GM21526 (cell line): Measurements from ENCODE around the gene FN1.

Experiments used
- ATAC-seq: cut with Tn5 transposase; IDR thresholded peaks from one replicate; pipeline ENCODE4 v1.9.1; 2021; ENCODE audit warnings: moderate library complexity; ENCODE audit not compliant: unreplicated experiment, low FRiP score

FN1 gene

DNA sequence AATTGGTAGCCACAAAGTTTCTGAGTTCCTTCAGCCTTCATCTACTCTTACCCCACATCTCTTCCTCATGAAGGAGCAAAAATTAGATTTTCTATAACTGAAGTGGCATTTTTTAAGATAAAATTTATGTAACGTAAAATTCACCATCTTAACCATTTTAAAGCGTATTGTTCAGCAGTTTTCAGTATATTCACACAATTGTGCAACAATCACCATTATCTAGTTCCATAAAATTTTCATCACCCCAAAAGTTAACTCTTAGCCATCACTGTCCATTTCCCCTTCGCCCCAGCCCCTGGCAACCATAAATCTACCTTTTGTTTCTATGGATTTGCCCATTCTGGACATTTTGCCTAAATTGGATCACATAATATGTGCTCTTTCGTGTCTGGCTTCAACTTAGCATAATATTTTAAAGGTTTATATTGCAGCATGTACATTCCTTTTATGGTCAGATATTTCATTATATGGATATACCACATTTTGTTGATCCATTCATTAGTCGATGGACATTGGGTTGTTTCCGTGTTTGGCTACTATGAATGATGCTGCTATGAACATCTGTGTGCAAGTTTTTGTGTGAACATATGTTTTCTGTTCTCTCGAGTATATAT lies 79.4 kb downstream of the FN1 start:
- ATAC-seq: no peak

DNA sequence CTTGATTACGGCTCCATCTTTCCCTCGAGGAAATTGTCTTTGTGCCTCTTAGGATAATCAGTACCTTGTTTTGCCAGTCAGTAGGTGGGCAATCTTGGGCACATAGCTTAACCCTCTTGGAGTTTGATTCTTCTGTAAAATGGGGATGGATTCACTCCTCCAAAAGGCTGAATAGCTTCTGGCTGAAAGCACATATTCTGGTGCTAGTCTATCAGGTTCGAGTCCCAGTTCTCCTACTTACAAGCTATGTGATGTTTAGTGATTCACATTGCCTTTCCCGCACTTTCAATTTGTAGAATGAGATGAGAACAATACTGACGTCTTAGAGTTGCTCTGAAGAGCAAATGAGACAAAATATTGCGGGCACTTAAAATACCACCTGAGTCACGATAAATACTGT lies 80.1 kb downstream of the FN1 start:
- ATAC-seq: no peak

DNA sequence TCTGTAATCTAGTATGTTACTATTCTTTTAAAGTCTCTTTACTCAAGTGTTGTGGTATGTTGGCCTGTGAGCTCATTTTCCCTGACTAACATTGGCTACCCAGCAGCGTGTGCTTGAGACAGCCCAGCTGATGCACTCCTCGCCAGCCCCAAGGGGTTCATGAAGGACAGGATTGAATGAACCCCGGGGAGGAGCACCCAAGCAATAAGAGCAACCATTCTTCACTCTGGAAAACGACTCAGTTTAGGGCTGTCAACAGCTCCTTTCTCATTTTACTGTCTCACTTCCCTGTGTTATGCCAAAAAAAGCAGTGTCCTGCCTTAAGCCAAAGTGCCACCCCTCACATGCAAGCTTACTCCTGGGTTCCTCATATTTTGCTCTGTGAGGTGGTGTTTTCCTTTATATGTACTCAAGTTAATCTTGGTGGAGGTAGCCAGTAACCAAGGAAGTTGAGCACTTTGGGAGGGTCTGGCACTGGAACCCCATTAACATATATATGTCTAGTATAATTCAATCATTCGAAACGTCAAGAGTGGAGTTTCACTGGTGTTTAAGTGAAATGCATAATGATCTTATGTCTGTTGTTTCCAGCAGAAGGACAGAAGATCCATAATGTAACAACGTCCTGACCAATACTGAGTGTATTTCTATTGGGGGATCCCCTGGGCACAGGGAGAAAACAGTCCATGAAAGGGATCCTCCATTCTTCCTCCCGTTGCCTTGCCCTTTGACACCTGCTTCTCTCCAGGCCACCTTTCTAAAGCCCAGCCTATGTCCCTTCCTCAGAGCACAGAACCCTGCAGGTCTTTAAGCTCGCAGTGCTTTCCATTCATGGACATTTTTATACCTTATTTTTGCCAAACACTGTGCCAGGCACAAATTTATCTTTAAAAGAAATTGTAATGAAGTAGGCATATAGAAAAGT lies 80.8 kb downstream of the FN1 start:
- ATAC-seq: no peak

DNA sequence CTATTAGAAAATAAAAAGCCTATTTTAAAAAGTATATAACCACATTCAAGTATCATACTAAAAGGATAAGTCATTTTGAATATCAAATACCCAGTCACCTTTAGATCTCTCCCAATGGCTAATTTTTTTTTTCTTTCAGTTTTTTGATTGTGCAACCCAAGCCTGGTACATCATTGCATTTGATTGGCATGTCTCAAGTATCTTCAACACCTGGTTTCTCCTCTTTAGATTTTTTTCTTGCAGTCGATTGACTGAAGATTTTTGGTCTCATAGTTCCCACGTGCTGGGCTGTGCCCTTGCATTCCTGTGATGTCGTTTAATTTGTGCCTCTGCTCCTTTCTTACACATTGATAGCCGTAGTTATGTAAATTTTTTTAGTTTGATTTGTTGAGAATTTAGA lies 83.3 kb downstream of the FN1 start:
- ATAC-seq: no peak

DNA sequence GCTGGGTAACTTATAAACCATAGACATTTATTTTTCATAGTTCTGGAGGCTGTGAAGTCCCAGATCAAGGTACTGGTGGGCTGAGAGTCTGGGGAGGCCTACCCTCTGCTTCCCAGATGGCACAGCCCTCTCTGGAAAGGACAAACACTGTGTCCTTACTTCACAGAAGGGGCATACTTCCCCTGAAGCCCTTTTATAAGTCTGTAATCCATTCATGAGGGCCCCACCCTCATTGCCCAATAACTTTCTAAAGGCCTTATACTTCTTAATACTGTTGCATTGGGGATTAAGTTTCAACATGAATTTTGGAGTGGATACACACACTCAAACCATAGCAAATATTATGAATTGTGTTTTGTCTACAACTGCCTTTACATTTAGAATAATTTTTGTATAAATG lies 88.0 kb downstream of the FN1 start:
- ATAC-seq: no peak

DNA sequence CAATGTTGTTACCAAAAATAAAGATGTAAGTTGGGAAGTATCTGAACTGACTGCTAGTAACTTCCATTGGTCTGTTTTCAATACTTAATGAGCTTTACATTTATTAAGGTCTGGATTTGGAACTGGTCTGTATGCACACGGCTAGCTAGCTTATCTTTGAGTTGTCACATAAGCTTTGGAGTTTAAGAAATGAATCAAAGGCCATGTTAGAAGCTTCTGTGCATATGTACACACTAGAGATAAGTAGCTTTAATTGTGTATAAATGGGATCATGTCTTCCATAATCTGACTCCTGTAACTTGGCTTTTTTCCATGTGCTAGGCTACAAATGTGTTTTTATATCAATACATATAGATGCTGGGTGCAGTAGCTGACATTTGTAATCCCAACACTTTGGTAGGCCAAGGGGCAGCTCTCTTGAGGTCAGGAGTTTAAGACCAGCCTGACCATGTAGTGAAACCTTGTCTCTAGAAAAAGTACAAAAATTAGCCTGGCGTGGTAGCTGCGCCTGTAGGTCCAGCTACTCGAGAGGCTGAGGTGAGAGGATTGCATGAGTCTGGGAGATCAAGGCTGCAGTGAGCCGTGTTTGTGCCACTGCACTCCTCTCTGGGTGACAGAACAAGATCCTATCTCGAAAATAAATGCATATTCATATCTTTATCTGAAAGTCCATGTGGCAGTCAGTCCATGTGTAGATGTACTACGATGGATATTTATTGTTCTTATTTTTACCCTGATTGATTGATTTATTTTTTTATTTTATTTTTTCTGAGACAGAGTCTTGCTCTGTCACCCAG lies 96.8 kb downstream of the FN1 start:
- no peak for ATAC-seq

DNA sequence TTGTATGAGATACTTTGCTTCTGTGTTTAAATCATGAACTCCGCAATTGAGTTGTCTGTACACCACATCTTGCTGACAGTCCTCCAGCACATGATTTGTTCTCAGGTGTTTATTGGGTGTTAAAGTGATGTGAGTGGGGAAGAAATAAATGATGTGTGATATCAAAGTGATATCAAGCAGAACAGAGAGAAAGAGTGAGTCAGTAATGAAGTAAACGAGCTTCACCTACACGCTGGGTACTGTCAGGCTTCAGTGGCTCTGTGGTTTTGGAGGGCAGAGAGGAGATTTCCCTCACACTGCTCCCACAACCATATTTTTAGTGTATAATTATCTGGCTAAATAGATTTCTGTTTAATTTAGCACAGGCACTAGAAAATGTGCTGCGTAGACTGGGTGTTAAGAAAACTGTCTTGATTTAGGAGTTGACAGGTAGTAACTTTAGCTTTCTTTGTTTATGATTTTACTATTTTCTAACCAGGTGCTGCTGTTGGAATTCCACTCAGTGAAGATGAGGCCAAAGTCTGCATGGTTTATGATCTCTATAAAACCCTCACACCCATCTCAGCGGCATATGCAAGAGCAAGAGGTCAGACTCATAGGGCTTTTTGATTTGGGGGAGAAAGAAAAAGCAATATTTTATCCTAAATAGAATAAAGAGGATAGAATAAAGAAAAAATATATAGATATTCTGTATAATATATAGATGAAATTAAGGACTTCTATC lies 102.8 kb downstream of the FN1 start:
- ATAC-seq: no peak

DNA sequence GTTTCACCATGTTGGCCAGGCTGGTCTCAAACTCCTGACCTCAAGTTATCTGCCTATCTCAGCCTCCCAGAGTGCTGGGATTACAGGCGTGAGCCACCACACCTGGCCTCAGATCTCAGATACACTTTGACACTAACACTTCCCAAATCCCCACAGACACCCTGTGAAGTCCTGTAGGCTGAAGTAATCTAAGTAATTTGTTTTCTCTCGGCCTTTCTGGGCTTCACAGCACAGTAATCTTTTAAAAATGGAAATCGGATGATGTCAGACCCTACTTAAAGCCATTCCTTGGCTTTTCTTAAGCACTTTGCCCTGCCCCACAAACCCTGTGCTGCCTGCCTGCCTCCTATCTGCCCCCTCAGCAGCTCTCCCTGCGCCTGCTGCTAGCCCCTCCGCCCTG lies 107.8 kb downstream of the FN1 start:
- ATAC-seq: no peak

DNA sequence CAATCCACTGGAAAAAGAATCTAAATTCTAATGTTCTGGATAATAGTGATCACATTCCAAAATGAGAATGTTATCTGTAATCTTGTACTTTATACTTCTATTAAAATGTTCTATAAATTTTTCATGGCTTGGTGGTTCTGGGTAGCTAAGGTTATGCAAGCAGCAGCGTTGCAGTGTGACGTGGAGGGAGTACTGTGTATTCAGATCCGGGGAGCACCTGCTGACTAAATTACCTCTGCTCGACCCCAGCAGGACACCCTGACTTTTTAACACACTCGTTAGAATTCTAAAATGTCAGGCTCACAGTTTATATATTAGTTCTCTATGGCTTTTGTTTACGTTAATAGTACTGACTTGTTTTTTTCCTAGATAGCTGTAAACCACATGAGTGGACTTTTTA lies 111.1 kb downstream of the FN1 start:
- no peak for ATAC-seq

DNA sequence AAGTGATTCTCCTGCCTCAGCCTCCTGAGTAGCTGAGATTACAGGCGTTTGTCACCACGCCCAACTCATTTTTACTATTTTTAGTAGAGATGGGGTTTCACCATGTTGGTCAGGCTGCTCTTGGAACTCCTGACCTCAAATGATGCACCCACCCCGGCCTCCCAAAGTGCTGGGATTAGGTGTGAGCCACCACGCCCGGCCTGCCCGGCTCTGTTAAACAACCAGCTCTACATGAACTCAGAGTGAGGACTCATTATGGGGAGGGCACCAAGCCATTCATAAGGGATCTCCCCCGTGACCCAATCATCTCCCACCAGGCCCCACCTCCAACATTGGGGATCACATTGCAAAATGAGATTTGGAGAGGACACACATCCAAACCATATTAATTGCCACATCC lies 115.2 kb downstream of the FN1 start:
- ATAC-seq: no peak

DNA sequence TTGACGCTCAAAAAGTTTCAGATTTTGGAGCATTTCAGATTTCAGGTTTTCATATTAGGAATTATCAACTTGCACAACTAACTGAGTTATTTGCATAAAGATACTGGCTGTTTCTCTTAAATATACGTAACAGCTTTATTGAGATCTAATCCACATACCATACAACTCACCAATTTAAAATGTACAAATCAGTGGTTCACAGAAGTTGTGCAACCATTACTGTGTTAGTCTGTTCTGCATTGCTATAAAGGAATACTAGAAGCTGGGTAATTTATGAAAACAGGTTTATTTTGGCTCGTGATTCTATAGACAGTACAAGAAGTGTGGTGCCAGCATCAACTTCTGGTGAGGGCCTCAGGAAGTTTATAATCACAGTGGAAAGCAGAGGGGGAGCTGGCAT lies 115.8 kb downstream of the FN1 start:
- ATAC-seq: no peak

DNA sequence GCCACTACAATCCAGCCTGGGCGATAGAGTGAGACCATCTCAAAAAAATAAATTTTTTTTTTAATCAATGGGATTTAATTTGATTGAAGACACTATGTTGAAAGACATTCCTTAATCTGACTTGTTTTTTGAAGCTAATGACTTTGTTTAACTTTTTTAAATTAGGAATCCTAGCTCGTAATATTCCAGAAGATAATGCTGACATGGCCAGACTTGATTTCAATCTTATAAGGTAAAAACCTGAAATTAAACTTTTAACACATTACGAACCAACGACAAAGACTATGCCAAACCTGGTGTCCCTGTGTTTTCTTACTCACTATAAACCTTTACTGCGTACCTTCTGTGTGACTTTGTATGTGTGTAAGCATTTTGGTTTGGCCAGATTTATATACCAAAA lies 116.4 kb downstream of the FN1 start:
- ATAC-seq: no peak

DNA sequence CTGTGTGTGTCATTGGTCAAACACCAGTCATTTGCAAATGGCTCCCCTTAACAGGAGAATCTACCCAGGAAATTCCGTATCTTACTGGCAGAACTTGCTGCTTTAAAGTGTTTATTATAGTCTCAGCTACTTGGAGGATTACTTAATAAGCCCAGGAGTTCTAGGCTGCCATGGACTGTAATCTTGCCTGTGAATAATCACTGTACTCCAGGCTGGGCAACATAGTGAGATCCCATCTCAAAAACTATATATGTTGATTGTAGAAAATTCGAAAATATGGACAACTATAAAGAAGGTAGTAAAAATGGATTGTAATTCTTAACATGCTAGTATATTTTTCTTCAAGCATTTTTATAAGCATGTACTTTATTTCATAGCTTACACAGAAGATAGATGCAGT lies 119.5 kb downstream of the FN1 start:
- no peak for ATAC-seq

DNA sequence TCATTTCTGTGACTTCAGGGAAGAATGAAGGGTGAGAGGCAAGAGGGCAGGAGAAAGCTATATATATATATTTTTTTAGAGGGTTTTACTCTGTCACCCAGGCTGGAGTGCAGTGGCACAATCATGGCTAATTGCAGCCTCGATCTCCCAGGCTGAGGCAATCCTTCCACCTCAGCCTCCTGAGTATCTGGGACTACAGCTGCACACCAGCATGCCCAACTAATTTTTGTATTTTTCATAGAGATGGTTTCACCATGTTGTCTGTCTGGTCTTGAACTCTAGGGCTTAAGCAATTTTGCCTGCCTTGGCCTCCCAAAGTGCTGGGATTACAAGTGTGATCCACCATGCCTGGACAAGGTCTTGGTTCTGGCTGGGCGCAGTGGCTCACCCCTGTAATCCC lies 120.6 kb downstream of the FN1 start:
- ATAC-seq: no peak

DNA sequence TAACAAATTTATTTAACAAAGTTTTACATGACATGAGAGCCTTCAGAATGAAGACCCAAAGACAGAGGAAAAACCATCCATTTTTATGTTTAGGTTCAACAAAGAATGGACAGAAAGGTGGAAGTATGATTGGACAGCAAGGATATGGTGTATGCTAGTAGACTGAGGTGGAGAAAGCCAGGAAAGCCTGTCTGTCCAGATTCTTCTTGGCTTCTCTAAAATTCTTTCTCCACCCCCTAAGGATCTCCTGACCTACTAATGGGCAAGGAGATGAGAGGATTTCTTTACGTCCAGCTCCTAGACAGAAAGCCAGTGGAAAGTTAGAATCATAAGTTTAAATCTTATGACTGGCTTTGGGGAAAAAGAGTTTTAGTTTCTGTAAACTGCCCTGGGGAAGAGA lies 121.0 kb downstream of the FN1 start:
- ATAC-seq: no peak

DNA sequence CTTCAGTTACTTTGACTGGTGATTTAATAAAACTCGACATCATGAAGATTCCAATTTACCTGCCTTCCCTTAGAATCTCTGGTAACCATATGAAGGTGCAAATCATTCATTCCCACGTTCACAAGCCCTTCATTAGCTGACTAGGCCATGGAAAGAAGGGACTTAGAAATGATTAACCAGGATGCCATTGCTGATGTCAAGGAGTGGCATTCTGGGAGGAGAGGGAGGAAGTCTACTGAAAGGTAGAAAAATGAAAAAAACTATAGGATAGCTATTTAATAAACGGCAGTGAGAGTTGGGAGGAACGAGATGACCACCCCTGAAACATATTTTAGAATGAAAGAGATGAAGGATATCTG lies 122.6 kb downstream of the FN1 start:
- no peak for ATAC-seq

DNA sequence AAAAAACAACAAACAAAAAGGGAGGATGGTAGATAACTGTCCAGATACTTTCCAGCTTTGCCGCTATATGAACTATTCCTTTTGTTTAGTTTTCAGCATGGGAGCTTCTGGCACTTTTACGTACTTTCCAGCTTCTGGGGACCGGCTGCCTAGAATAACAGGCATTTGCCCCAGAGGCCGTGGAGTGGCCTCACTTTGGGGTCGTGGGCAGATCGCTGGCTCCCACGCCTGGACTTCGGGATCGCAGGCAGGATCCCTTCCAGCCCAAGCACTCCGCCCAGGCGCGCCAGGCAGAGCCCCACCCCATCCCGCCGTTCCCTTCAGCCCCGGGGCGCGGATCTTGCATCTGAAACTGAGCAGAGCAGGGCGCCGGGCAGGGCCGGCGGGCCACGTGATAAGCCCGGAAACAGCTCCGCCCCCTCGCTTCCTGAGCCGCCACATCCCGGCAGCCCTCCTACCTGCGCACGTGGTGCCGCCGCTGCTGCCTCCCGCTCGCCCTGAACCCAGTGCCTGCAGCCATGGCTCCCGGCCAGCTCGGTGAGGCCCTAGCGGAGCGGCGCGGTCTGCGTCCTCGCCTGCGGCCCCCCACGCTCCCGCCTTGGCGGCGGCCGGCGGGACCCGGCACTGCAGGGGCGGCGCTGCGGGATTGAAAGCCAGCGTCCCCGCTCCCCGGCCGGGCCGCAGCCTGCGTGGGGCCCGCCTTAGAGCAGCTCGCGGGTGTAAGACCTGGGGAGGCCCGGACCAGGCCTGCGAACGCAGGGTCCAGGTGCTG lies 124.1 kb downstream of the FN1 start, which contains the start of gene ATIC:
TSS of gene ATIC (plus strand) at position 435 of the 772 bp plus-strand sequence. CDS start at position 519, 84 bp downstream.
- ATAC-seq: peak; percentile 98

DNA sequence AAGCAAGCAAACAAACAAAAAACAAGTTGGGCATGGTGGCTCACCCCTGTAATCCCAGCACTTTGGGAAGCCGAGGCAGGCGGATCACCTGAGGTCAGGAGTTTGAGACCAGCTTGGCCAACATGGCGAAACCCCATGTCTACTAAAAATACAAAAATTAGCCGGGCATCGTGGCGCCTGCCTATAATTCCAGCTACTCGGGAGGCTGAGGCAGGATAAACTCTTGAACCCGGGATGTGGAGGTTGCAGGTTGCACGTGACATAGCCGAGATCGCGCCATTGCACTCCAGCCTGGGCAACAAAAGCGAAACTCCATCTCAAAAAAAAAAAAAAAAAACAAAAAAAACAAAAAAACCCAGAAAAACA lies 124.6 kb downstream of the FN1 start:
- ATAC-seq: peak; percentile 24
